GM23248 (cell line): ENCODE results near the gene TMEM236.

Experiments used
- EZH2 ChIP-seq: fragments of 200-600 bp; sonication (generic); IDR thresholded peaks from 2 replicates; pipeline ENCODE4 v1.6.1; 2018; ENCODE audit warnings: antibody characterized with exemption, mild to moderate bottlenecking; ENCODE audit not compliant: insufficient read depth, poor library complexity, severe bottlenecking
- EZH2phosphoT487 ChIP-seq: fragments of 200-600 bp; sonication (generic); IDR thresholded peaks from 2 replicates; pipeline ENCODE4 v1.6.1; 2018; ENCODE audit warnings: antibody characterized with exemption, moderate library complexity, mild to moderate bottlenecking, low read depth; ENCODE audit not compliant: insufficient read depth

- no peak for TF ChIP-seq EZH2phosphoT487
- TF ChIP-seq EZH2 = no peak
Measured at GRCh38 chr10:17744341-17744861, 7.6 kb upstream of the TMEM236 start.
